Measurements from ENCODE around the gene CHCT1. TPM values are rescaled to one million over a fixed set of nuclear protein-coding genes. Genes with fewer than 3 reads are reported as not detected.
A peak's percentile ranks its signal among the peaks of the same experiment; 100 is the strongest.
"Not testable (repeated sequence)": the region's sequence is repeated elsewhere in the genome, so short reads cannot be mapped to it uniquely, and the experiment has no call there.

The CHCT1 gene
- 1.6 TPM for total RNA-seq

- no peaks in the 10 kb centered on the region for H3K9me3 ChIP-seq (ENCODE audit: control insufficient read depth in 3 of 3, low read length in 3 of 3)
- H3K4me1 ChIP-seq (ENCODE audit: control insufficient read depth in 3 of 3, insufficient read depth in 3 of 3, low read length in 3 of 3) = peaks cover 4 to 10% (median 9%) of the 10 kb centered on the region in 3 donors
- H3K27ac ChIP-seq (ENCODE audit: low read depth, low read length) = no peak within 1 kb of the TSS
- H3K36me3 ChIP-seq (ENCODE audit: control insufficient read depth in 3 of 3, insufficient read depth in 3 of 3, low read length in 3 of 3) = no peaks in the 10 kb centered on the region
- H3K27me3 ChIP-seq (ENCODE audit: control insufficient read depth in 3 of 3, insufficient read depth in 3 of 3, low read length in 3 of 3) = no peaks in the 10 kb centered on the region
- H3K9ac ChIP-seq (ENCODE audit: low read depth in 1 of 3, low read length in 3 of 3) = peak within 1 kb of the TSS; percentile 59 to 83 (median 70)
- peak within 1 kb of the TSS; percentile 60 to 78 (median 61) for H3K4me3 ChIP-seq (ENCODE audit: low read length in 3 of 3)
These were observed at the start of gene CHCT1 for GRCh38 chr17:60422162-60422665. Gene CHCT1, plus strand, starts transcription at chr17:60422489. Its CDS starts 104 bp downstream, at chr17:60422593.

- Histone ChIP-seq H3K4me3 (ENCODE audit: low read length in 3 of 3) (no peak overlapping the region), H3K9me3 (ENCODE audit: control insufficient read depth in 3 of 3, low read length in 3 of 3) (no peaks in the 10 kb centered on the region), H3K27me3 (ENCODE audit: control insufficient read depth in 3 of 3, insufficient read depth in 3 of 3, low read length in 3 of 3) (no peaks in the 10 kb centered on the region), H3K27ac (ENCODE audit: low read depth, low read length) (no peak overlapping the region), H3K4me1 (ENCODE audit: control insufficient read depth in 3 of 3, insufficient read depth in 3 of 3, low read length in 3 of 3) (no peaks in the 10 kb centered on the region), H3K9ac (ENCODE audit: low read depth in 1 of 3, low read length in 3 of 3) (no peak overlapping the region), H3K36me3 (ENCODE audit: control insufficient read depth in 3 of 3, insufficient read depth in 3 of 3, low read length in 3 of 3) (no peaks in the 10 kb centered on the region)
These were observed 49.4 kb upstream of the CHCT1 start for GRCh38 chr17:60372790-60373483.

GRCh38 chr17:60378187-60378586 lies 44.1 kb upstream of the CHCT1 start:
- not testable (repeated sequence) for H3K4me3 ChIP-seq (ENCODE audit: low read length in 3 of 3); H3K9ac ChIP-seq (ENCODE audit: low read depth in 1 of 3, low read length in 3 of 3); H3K36me3 ChIP-seq (ENCODE audit: control insufficient read depth in 3 of 3, insufficient read depth in 3 of 3, low read length in 3 of 3); H3K9me3 ChIP-seq (ENCODE audit: control insufficient read depth in 3 of 3, low read length in 3 of 3); H3K27ac ChIP-seq (ENCODE audit: low read depth, low read length); H3K4me1 ChIP-seq (ENCODE audit: control insufficient read depth in 3 of 3, insufficient read depth in 3 of 3, low read length in 3 of 3); H3K27me3 ChIP-seq (ENCODE audit: control insufficient read depth in 3 of 3, insufficient read depth in 3 of 3, low read length in 3 of 3)

- not testable (repeated sequence) for H3K27me3 ChIP-seq (ENCODE audit: control insufficient read depth in 3 of 3, insufficient read depth in 3 of 3, low read length in 3 of 3); H3K36me3 ChIP-seq (ENCODE audit: control insufficient read depth in 3 of 3, insufficient read depth in 3 of 3, low read length in 3 of 3); H3K27ac ChIP-seq (ENCODE audit: low read depth, low read length); H3K9me3 ChIP-seq (ENCODE audit: control insufficient read depth in 3 of 3, low read length in 3 of 3); H3K4me3 ChIP-seq (ENCODE audit: low read length in 3 of 3); H3K4me1 ChIP-seq (ENCODE audit: control insufficient read depth in 3 of 3, insufficient read depth in 3 of 3, low read length in 3 of 3); H3K9ac ChIP-seq (ENCODE audit: low read depth in 1 of 3, low read length in 3 of 3)
These were observed 42.8 kb upstream of the CHCT1 start for GRCh38 chr17:60379461-60379860.

- Histone ChIP-seq H3K4me3 (ENCODE audit: low read length in 3 of 3) (no peak overlapping the region), H3K27me3 (ENCODE audit: control insufficient read depth in 3 of 3, insufficient read depth in 3 of 3, low read length in 3 of 3) (no peaks in the 10 kb centered on the region), H3K27ac (ENCODE audit: low read depth, low read length) (no peak overlapping the region), H3K36me3 (ENCODE audit: control insufficient read depth in 3 of 3, insufficient read depth in 3 of 3, low read length in 3 of 3) (no peaks in the 10 kb centered on the region), H3K9me3 (ENCODE audit: control insufficient read depth in 3 of 3, low read length in 3 of 3) (no peaks in the 10 kb centered on the region), H3K9ac (ENCODE audit: low read depth in 1 of 3, low read length in 3 of 3) (no peak overlapping the region), H3K4me1 (ENCODE audit: control insufficient read depth in 3 of 3, insufficient read depth in 3 of 3, low read length in 3 of 3) (peaks cover 0 to 11% (median 5%) of the 10 kb centered on the region in 3 donors)
These were observed 40.3 kb upstream of the CHCT1 start for GRCh38 chr17:60381958-60382357.

GRCh38 chr17:60383379-60383778 lies 38.9 kb upstream of the CHCT1 start:
- Histone ChIP-seq H3K4me1 (ENCODE audit: control insufficient read depth in 3 of 3, insufficient read depth in 3 of 3, low read length in 3 of 3) (peaks cover 3 to 14% (median 6%) of the 10 kb centered on the region in 3 donors), H3K9me3 (ENCODE audit: control insufficient read depth in 3 of 3, low read length in 3 of 3) (no peaks in the 10 kb centered on the region), H3K4me3 (ENCODE audit: low read length in 3 of 3) (no peak overlapping the region), H3K27ac (ENCODE audit: low read depth, low read length) (no peak overlapping the region), H3K9ac (ENCODE audit: low read depth in 1 of 3, low read length in 3 of 3) (no peak overlapping the region), H3K36me3 (ENCODE audit: control insufficient read depth in 3 of 3, insufficient read depth in 3 of 3, low read length in 3 of 3) (no peaks in the 10 kb centered on the region), H3K27me3 (ENCODE audit: control insufficient read depth in 3 of 3, insufficient read depth in 3 of 3, low read length in 3 of 3) (no peaks in the 10 kb centered on the region)

- not testable (repeated sequence) for H3K4me3 ChIP-seq (ENCODE audit: low read length in 3 of 3); H3K9me3 ChIP-seq (ENCODE audit: control insufficient read depth in 3 of 3, low read length in 3 of 3); H3K27me3 ChIP-seq (ENCODE audit: control insufficient read depth in 3 of 3, insufficient read depth in 3 of 3, low read length in 3 of 3); H3K36me3 ChIP-seq (ENCODE audit: control insufficient read depth in 3 of 3, insufficient read depth in 3 of 3, low read length in 3 of 3); H3K9ac ChIP-seq (ENCODE audit: low read depth in 1 of 3, low read length in 3 of 3); H3K27ac ChIP-seq (ENCODE audit: low read depth, low read length)
- peaks cover 10 to 16% (median 13%) of the 10 kb centered on the region in 3 donors for H3K4me1 ChIP-seq (ENCODE audit: control insufficient read depth in 3 of 3, insufficient read depth in 3 of 3, low read length in 3 of 3)
These were observed 37.4 kb upstream of the CHCT1 start for GRCh38 chr17:60384921-60385320.

GRCh38 chr17:60386147-60387058 lies 35.9 kb upstream of the CHCT1 start:
- H3K27ac ChIP-seq (ENCODE audit: low read depth, low read length) = no peak overlapping the region
- no peak overlapping the region for H3K9ac ChIP-seq (ENCODE audit: low read depth in 1 of 3, low read length in 3 of 3)
- no peaks in the 10 kb centered on the region for H3K9me3 ChIP-seq (ENCODE audit: control insufficient read depth in 3 of 3, low read length in 3 of 3)
- no peaks in the 10 kb centered on the region for H3K27me3 ChIP-seq (ENCODE audit: control insufficient read depth in 3 of 3, insufficient read depth in 3 of 3, low read length in 3 of 3)
- no peaks in the 10 kb centered on the region for H3K36me3 ChIP-seq (ENCODE audit: control insufficient read depth in 3 of 3, insufficient read depth in 3 of 3, low read length in 3 of 3)
- peaks cover 20 to 31% (median 26%) of the 10 kb centered on the region in 3 donors for H3K4me1 ChIP-seq (ENCODE audit: control insufficient read depth in 3 of 3, insufficient read depth in 3 of 3, low read length in 3 of 3)
- no peak overlapping the region for H3K4me3 ChIP-seq (ENCODE audit: low read length in 3 of 3)

GRCh38 chr17:60387666-60388065 lies 34.6 kb upstream of the CHCT1 start:
- no peak overlapping the region for H3K27ac ChIP-seq (ENCODE audit: low read depth, low read length)
- H3K4me1 ChIP-seq (ENCODE audit: control insufficient read depth in 3 of 3, insufficient read depth in 3 of 3, low read length in 3 of 3) = peaks cover 20 to 34% (median 25%) of the 10 kb centered on the region in 3 donors
- no peaks in the 10 kb centered on the region for H3K27me3 ChIP-seq (ENCODE audit: control insufficient read depth in 3 of 3, insufficient read depth in 3 of 3, low read length in 3 of 3)
- no peak overlapping the region for H3K4me3 ChIP-seq (ENCODE audit: low read length in 3 of 3)
- no peak overlapping the region for H3K9ac ChIP-seq (ENCODE audit: low read depth in 1 of 3, low read length in 3 of 3)
- H3K9me3 ChIP-seq (ENCODE audit: control insufficient read depth in 3 of 3, low read length in 3 of 3) = no peaks in the 10 kb centered on the region
- H3K36me3 ChIP-seq (ENCODE audit: control insufficient read depth in 3 of 3, insufficient read depth in 3 of 3, low read length in 3 of 3) = no peaks in the 10 kb centered on the region

- Histone ChIP-seq H3K9me3 (ENCODE audit: control insufficient read depth in 3 of 3, low read length in 3 of 3) (no peaks in the 10 kb centered on the region), H3K36me3 (ENCODE audit: control insufficient read depth in 3 of 3, insufficient read depth in 3 of 3, low read length in 3 of 3) (no peaks in the 10 kb centered on the region), H3K4me3 (ENCODE audit: low read length in 3 of 3) (no peak overlapping the region), H3K4me1 (ENCODE audit: control insufficient read depth in 3 of 3, insufficient read depth in 3 of 3, low read length in 3 of 3) (peaks cover 24 to 35% (median 25%) of the 10 kb centered on the region in 3 donors), H3K27me3 (ENCODE audit: control insufficient read depth in 3 of 3, insufficient read depth in 3 of 3, low read length in 3 of 3) (no peaks in the 10 kb centered on the region), H3K9ac (ENCODE audit: low read depth in 1 of 3, low read length in 3 of 3) (no peak overlapping the region), H3K27ac (ENCODE audit: low read depth, low read length) (no peak overlapping the region)
These were observed 33.5 kb upstream of the CHCT1 start for GRCh38 chr17:60388742-60389141.

Measured in skeletal muscle tissue (tissue), 4 donors.